ENCODE data around the gene ESPL1. TPM values are rescaled to one million over a fixed set of nuclear protein-coding genes. Genes with fewer than 3 reads are reported as not detected.
"Not testable (repeated sequence)": the region's sequence is repeated elsewhere in the genome, so short reads cannot be mapped to it uniquely, and the experiment has no call there.

ESPL1 gene
- total RNA-seq, 1 donor from 2014 or later, result 4.8 TPM

GRCh38 chr12:53297106-53297505, 29.0 kb downstream of the ESPL1 start:
- not testable (repeated sequence) for DNase-seq (ENCODE audit: extremely low read depth, low read depth, low spot score)

- DNase-seq (ENCODE audit: extremely low read depth, low read depth, low spot score), result no peak
These were observed 30.1 kb downstream of the ESPL1 start for GRCh38 chr12:53298164-53298563.

- DNase-seq (ENCODE audit: extremely low read depth, low read depth, low spot score), result no peak
These were observed 31.0 kb downstream of the ESPL1 start for GRCh38 chr12:53299101-53299453.

GRCh38 chr12:53299454-53300180, 31.5 kb downstream of the ESPL1 start, which contains the start of gene MYG1:
MYG1 (plus strand) TSS chr12:53299695; CDS start chr12:53299738, 43 bp downstream.
- DNase-seq (ENCODE audit: extremely low read depth, low read depth, low spot score), result no peak

GRCh38 chr12:53300187-53300586, 32.1 kb downstream of the ESPL1 start:
- DNase-seq (ENCODE audit: extremely low read depth, low read depth, low spot score), result no peak

- no peak for DNase-seq (ENCODE audit: extremely low read depth, low read depth, low spot score)
These were observed 34.8 kb downstream of the ESPL1 start for GRCh38 chr12:53302903-53303302.

GRCh38 chr12:53306826-53307225, 38.7 kb downstream of the ESPL1 start:
- no peak for DNase-seq (ENCODE audit: extremely low read depth, low read depth, low spot score)

- no peak for DNase-seq (ENCODE audit: extremely low read depth, low read depth, low spot score)
These were observed 40.2 kb downstream of the ESPL1 start for GRCh38 chr12:53308276-53308675.

GRCh38 chr12:53313996-53314395, 45.9 kb downstream of the ESPL1 start:
- no peak for DNase-seq (ENCODE audit: extremely low read depth, low read depth, low spot score)

- DNase-seq (ENCODE audit: extremely low read depth, low read depth, low spot score), result no peak
These were observed 52.5 kb downstream of the ESPL1 start for GRCh38 chr12:53320352-53321195.

- DNase-seq (ENCODE audit: extremely low read depth, low read depth, low spot score), result no peak
These were observed 56.1 kb downstream of the ESPL1 start for GRCh38 chr12:53324113-53324778.

- no peak for DNase-seq (ENCODE audit: extremely low read depth, low read depth, low spot score)
These were observed 56.8 kb downstream of the ESPL1 start for GRCh38 chr12:53324779-53325510.

- no peak for DNase-seq (ENCODE audit: extremely low read depth, low read depth, low spot score)
These were observed 57.5 kb downstream of the ESPL1 start for GRCh38 chr12:53325511-53326061.

GRCh38 chr12:53326460-53327185, 58.5 kb downstream of the ESPL1 start:
- no peak for DNase-seq (ENCODE audit: extremely low read depth, low read depth, low spot score)

GRCh38 chr12:53327435-53328042, 59.4 kb downstream of the ESPL1 start:
- no peak for DNase-seq (ENCODE audit: extremely low read depth, low read depth, low spot score)

GRCh38 chr12:53328043-53328435, 59.9 kb downstream of the ESPL1 start:
- no peak for DNase-seq (ENCODE audit: extremely low read depth, low read depth, low spot score)

GRCh38 chr12:53330671-53331070, 62.6 kb downstream of the ESPL1 start:
- DNase-seq (ENCODE audit: extremely low read depth, low read depth, low spot score), result no peak

GRCh38 chr12:53332339-53332738, 64.2 kb downstream of the ESPL1 start:
- DNase-seq (ENCODE audit: extremely low read depth, low read depth, low spot score), result not testable (repeated sequence)

- no peak for DNase-seq (ENCODE audit: extremely low read depth, low read depth, low spot score)
These were observed 64.6 kb downstream of the ESPL1 start for GRCh38 chr12:53332744-53333143.

Measured in glomerular endothelial cell (primary cell).